M059J (cell line): Measurements from ENCODE around the gene S100Z. TPM values are rescaled to one million over a fixed set of nuclear protein-coding genes. Genes with fewer than 3 reads are reported as not detected.
"Not testable (repeated sequence)": the region's sequence is repeated elsewhere in the genome, so short reads cannot be mapped to it uniquely, and the experiment has no call there.

ENCODE experiments used
- DNase-seq: peaks from one replicate; pipeline ENCODE4 v3.0.0-alpha.2; 2012; ENCODE audit warnings: low read depth
- total RNA-seq: library from RNA; depleted of rRNA; stranded (reverse); fragments of >200 nt; shearing (Covaris generic); gene quantifications from 2 replicates; pipeline ENCODE4 v1.2.3, GENCODE V29; 2014; rRNA removed

S100Z gene
- total RNA-seq: not detected in 2 replicates

DNA sequence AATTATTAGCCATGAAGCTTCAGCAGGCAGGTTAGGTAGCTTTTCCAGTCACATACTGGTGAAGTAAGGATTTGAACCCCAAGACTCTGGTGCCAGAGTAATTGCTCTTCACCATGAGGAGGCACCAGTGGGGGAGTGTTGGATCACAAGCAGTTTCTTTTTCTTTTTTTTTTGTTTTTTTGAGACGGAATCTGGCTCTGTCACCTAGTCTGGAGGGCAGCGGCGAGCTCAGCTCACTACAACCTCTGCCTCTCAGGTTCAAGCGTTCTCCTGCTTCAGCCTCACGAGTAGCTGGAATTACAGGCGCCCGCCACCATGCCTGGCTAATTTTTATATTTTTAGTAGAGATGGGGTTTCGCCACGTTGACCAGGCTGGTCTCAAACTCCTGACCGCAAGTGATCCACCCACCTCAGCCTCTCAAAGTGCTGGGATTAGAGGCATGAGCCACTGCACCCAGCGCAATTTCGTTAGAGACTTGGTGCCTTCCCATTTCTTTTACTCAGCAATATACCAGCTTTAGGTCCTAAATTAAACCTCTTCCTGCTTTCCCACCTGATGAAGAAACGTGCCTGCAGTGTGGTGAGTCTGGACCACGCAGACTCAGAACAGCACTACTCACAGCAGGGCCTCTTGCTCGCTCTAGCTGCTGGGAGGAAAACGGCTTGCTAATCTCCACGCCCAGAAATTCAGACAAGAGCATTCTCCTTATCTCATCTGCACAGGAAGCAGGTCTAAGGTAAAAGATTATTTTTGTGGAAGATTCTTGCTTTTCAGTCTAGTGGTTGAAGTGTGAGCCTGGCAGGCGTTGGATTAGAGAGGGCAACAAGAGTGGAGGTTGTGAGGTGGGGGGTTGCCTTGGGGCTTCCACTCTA, at the start of gene S100Z:
Gene S100Z, plus strand, starts transcription at position 596 of the 873 bp plus-strand sequence. CDS start 25,346 bp downstream, outside the sequence.
- no peak for DNase-seq

DNA sequence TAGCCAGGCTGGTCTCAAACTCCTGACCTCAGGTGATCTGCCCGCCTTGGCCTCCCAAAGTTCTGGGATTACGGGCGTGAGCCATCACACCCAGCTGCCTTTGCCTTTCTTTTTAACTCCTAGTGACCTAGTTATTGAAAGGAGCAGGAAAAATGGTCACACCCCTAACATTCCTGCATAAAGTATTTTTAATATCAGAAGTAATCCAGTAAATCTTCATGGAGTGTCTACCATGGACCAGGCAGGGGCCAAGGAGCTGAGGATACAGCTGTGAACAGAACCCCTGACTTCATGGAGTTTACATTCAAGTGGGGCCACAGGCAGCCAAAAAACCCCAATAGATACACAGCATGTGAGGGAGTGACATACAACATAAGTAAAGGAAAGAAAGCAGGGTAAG, 49.2 kb upstream of the S100Z start:
- DNase-seq: no peak

- peak; percentile 89 for DNase-seq
These were observed 48.5 kb upstream of the S100Z start for GRCh38 chr5:76801159-76801802.

- no peak for DNase-seq
These were observed 48.0 kb upstream of the S100Z start for GRCh38 chr5:76801803-76802195.

- peak; percentile 61 for DNase-seq
These were observed 45.5 kb upstream of the S100Z start for GRCh38 chr5:76804266-76804665.

DNA sequence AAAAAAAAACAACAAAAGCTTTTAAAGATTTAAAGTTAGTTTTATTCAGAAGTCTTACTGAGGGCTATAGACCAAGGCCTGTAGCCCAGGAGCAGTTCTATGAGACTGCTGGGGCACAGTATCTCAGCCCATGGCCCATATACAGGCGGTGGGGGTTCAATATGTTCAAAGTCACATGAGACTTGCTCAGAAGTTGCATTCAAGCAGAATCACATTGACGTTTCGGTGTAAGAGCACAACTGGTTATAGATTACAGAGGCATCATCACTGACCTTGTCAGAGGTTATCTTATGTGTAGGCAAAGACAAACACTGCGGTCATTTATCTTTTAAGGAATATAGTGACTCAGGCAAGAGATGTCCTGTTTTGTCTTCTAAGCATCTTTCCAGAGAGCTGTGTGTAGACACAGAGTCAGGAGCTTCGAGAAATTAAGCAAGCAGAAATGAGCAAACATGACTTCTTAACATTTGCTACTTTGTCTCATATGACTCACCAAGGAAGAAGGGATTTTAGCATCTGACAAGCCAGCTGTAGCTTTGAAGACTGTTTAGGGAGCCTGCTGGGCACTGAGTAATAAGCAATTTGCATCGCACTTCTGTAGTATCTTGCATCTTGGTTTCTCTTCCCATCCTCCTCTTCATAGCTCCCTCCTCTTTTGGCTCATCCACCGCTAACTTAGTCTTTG, 43.9 kb upstream of the S100Z start:
- peak; percentile 98 for DNase-seq

DNA sequence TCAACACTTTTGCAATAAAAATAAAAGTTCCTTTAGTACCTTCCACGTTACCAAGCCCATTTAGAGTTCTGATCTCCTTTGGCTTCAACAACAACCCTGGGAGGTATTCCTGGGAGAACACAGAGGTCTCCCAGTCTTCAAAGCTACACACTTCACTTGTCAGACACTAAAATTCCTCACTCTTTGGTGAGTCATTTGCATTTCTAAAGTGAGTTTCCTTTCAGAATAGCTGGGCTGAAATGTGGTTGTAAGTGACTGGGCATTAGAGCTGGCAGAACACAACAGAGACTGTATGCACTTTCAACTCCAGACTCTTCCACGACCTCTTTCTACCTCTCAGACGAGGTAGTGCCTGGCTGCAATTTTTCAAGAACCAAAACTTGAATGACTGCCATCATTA, 42.5 kb upstream of the S100Z start:
- peak; percentile 96 for DNase-seq

DNA sequence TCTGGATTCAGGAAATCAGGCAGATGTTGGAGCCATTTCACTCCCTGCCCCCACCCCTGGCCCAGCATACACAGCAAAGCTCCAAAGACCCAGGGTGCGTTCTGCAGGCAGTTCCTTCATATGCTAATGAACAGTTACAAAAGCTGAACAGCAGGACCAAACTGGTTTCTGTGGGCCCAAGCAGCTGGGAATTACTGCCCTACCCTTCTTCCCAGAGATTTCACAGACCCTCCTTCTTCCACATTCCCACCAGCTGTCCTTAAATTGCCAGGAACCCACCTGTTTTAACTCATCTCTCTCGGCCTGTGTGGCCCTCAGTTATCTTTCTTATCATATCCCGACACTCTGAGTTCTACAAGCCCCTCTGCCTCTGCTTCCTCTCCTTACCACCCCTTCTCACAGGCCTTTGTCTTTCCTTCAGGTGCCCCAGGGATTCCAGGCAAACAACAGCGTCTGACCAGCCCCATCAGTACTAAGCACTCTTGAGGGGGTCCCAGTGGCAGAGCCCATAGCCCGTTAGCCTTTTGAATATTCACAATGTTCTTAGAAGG, 41.6 kb upstream of the S100Z start:
- no peak for DNase-seq

DNA sequence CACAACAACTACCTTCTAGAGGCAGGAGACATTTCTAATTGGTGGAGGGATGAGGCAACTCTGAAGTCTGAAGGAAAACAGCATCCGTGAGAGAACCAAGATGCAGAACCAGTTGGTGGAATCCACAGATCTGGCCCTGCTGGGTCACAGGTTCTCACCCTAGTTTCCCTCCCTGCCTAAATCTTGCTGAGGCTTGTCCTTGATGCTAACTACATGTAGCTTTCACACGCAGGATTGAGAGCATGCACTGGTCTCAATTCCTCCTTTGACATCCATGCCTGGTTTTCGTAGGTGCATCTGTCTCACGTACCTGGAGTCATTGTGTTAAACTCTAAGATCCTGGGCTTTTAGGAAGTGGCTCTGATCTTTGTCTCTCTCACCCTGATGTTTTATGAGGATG, 40.7 kb upstream of the S100Z start:
- no peak for DNase-seq

DNA sequence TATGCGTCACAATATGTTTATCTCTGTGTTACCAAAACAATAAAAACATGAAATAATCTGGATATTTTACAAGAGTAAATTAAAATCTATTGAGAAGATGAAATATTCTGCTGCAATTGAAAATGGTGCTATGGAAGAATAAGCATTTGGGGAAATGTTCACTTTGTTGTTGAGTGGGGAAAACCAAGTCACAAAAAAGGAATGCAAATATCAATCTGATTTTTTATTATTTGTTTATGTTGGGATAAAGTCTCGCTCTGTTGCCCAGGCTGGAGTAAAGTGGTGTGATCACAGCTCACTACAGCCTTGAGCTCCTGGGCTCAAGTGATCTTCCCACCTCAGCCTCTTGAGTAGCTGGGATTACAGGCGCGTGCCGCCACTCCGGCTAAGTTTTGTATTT, 39.6 kb upstream of the S100Z start:
- DNase-seq: no peak

- peak; percentile 85 for DNase-seq
These were observed 38.6 kb upstream of the S100Z start for GRCh38 chr5:76811214-76811613.

GRCh38 chr5:76812209-76812608, 37.6 kb upstream of the S100Z start:
- not testable (repeated sequence) for DNase-seq

GRCh38 chr5:76813982-76814562, 35.7 kb upstream of the S100Z start:
- DNase-seq: peak; percentile 99

DNA sequence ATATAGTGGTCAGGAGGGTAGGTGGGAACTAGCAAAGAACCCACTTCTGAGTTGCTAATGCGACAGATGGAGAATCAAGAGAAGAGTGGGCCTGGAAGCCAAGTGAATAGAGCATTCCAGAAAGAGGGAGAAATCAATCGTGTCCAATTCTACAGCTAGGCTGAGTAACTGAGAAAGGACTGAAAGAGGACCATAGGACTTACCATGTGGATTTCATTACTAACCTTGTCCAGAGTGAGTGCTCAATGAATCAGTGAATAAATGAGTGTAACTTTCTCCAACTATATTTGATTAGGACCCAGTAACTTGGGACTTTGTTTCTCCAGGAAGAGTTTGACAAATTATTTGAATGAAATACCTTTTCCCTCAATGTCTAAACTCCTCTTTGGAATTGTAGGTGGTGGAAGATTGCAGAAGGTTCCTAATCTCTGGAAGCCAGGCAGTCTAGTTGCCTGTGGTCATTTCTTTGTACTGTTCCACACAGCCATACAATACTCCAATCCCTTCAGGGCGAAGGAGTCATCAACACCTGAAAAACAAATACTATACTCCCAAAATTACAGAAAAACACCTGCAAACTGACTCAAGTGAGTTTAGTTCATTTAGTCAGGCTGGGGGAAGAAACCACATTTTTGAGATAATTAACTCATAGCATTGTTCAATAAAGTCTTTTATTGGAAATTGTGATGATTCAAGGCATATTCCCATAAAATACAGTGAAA, 33.5 kb upstream of the S100Z start:
- DNase-seq: no peak

DNA sequence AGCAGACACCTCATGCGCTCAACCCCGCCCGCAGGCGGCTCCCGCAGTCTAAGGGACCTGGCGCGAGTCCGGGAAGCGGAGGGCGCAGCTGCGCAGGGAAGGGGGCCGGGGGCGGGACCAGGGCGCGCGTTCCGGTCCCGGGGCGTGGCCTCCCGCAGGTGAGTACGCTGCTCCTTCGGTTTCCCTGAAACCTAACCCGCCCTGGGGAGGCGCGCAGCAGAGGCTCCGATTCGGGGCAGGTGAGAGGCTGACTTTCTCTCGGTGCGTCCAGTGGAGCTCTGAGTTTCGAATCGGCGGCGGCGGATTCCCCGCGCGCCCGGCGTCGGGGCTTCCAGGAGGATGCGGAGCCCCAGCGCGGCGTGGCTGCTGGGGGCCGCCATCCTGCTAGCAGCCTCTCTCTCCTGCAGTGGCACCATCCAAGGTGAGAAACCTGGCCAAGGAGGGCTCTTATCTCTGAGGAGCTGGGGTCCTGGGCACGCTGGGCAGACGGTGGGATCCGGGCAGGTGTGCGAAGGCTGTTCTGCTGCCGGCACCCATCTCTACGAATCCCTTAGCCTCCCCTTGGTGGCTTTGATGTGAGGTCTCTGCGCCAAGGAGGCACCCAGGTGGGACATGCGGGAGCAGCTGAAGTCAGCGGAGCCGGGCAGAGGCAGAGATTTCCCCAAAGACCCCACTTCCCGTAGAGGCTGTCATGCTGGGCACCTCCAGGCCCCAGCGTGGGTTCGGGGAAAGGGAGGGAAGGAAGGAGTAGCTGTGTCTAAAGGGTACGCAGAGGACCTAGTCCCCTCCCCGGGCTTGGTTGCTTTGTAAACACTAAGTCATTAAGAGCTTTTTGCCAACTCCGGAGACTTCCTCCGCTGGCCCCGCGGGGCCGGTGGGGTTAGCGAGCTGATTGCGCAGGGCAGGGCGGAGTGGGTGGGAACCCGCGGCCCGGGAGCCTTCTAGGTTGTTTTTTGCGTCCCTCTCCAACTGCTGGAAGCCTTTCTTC, 30.7 kb upstream of the S100Z start, which contains the start of gene F2RL1:
Gene F2RL1, plus strand, starts transcription at position 187 of the 988 bp plus-strand sequence. Its CDS starts 153 bp downstream, at position 340.
- DNase-seq: peak; percentile 92

- no peak for DNase-seq
These were observed 29.8 kb upstream of the S100Z start for GRCh38 chr5:76819851-76820525.

DNA sequence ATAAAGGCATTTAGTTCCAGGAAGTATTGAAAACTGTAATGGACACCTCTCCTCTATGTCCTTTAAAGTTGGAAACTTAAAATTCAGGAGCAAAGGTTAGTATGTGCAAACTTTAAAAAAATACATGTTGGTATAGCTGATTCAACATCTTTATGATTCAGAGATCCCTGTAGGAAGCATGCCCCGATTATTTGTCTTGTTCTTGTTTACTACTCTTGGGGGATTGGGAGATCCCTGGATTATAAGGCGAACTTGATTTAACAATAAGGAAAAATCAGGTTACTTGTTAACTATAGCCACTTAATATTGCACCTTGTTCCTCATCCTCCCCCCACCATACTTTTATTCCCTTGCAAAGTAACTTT, 29.3 kb upstream of the S100Z start:
- no peak for DNase-seq

DNA sequence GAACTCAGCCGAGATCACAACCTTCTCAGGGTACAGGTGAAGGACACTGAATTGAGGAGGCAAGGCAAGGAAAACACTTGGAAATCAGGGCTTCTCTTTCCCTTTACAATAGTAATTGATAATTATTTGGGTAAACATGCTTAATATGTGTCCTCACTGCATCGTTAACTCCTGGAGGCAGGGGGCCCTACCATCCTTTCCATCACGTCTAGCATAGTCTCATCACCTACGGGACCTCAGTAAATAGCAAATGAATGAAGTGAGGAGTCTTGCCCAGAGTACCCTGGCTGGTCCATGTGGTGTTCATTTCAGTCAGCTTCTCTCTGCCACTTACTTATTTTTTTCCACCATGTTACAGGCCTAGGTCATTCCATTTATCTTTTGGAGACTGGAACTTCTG, 28.7 kb upstream of the S100Z start:
- no peak for DNase-seq

DNA sequence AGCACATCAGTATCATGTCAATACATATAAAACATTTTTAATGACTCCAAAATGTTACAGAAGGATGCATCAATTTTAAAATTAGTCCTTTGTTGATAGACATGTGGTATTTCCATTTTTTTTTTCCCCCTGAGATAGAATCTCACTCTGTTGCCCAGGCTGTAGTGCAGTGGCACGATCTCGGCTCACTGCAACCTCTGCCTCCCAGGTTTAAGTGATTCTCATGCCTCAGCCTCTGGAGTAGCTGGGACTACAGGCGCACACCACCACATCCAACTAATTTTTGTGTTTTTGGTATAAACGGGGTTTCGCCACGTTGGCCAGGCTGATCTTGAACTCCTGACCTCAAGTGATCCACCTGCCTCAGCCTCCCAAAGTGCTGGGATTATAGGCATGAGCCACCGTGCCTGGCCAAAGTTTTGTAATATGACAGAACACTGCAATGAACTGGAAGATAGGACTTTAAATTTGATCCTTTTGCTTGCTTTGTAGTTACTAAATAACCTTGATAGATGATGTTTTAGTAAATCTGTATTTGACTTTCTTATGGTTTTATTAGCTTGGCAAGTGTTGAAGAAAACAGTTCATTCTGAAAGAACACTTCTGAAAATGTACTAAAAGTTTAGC, 27.6 kb upstream of the S100Z start:
- DNase-seq: not testable (repeated sequence)
